HEK293 (cell line): ENCODE data around the gene C1QTNF1.

Experiments used
- GLI2 ChIP-seq: fragments of 450-650 bp; formaldehyde crosslinking; IDR thresholded peaks from 2 replicates; pipeline ENCODE4; 2017; ENCODE audit warnings: missing biosample characterization, missing genetic modification characterization, low read depth, borderline replicate concordance
- GLIS2 ChIP-seq: fragments of 450-650 bp; formaldehyde crosslinking; IDR thresholded peaks from 2 replicates; pipeline ENCODE4 v1.5.1; 2016; ENCODE audit warnings: missing biosample characterization, missing genetic modification characterization
- SCRT1 ChIP-seq: fragments of 450-650 bp; formaldehyde crosslinking; IDR thresholded peaks from 2 replicates; pipeline ENCODE4 v1.5.1; 2016; ENCODE audit warnings: missing biosample characterization, missing genetic modification characterization, borderline replicate concordance
- SP2 ChIP-seq: fragments of 450-650 bp; formaldehyde crosslinking; IDR thresholded peaks from 2 replicates; pipeline ENCODE4 v1.5.1; 2016; ENCODE audit warnings: missing biosample characterization, missing genetic modification characterization
- SP7 ChIP-seq: fragments of 450-650 bp; formaldehyde crosslinking; IDR thresholded peaks from 2 replicates; pipeline ENCODE4 v1.5.1; 2016; ENCODE audit warnings: missing biosample characterization, missing genetic modification characterization
- YY1 ChIP-seq: fragments of 450-650 bp; formaldehyde crosslinking; IDR thresholded peaks from 2 replicates; pipeline ENCODE4 v1.5.1; 2018; ENCODE audit warnings: missing biosample characterization, missing genetic modification characterization
- ZBTB1 ChIP-seq: fragments of 450-650 bp; formaldehyde crosslinking; IDR thresholded peaks from 2 replicates; pipeline ENCODE4 v1.5.1; 2016; ENCODE audit warnings: missing biosample characterization, missing genetic modification characterization
- ZBTB17 ChIP-seq: fragments of 450-650 bp; formaldehyde crosslinking; IDR thresholded peaks from 2 replicates; pipeline ENCODE4 v1.5.1; 2016; ENCODE audit warnings: missing biosample characterization, missing genetic modification characterization
- ZEB2 ChIP-seq: fragments of 450-650 bp; formaldehyde crosslinking; IDR thresholded peaks from 2 replicates; pipeline ENCODE4 v1.5.1; 2016; ENCODE audit warnings: missing biosample characterization, missing genetic modification characterization
- ZFHX2 ChIP-seq: fragments of 450-650 bp; formaldehyde crosslinking; conservative IDR thresholded peaks from 2 replicates; pipeline ENCODE4 v1.5.1; 2016; ENCODE audit warnings: missing biosample characterization, missing genetic modification characterization
- ZFP37 ChIP-seq: fragments of 450-650 bp; formaldehyde crosslinking; IDR thresholded peaks from 2 replicates; pipeline ENCODE4 v1.5.1; 2016; ENCODE audit warnings: missing biosample characterization, missing genetic modification characterization
- ZNF10 ChIP-seq: fragments of 450-650 bp; formaldehyde crosslinking; IDR thresholded peaks from 2 replicates; pipeline ENCODE4 v1.5.1; 2017; ENCODE audit warnings: missing biosample characterization, missing genetic modification characterization
- ZNF140 ChIP-seq: fragments of 450-650 bp; formaldehyde crosslinking; IDR thresholded peaks from 2 replicates; pipeline ENCODE4 v1.5.1; 2016; ENCODE audit warnings: missing biosample characterization, missing genetic modification characterization
- ZNF239 ChIP-seq: fragments of 450-650 bp; formaldehyde crosslinking; IDR thresholded peaks from 2 replicates; pipeline ENCODE4 v1.5.1; 2016; ENCODE audit warnings: missing biosample characterization, missing genetic modification characterization
- ZNF335 ChIP-seq: fragments of 450-650 bp; formaldehyde crosslinking; conservative IDR thresholded peaks from 2 replicates; pipeline ENCODE4 v1.5.1; 2016; ENCODE audit warnings: missing biosample characterization, missing genetic modification characterization
- ZNF341 ChIP-seq: fragments of 450-650 bp; formaldehyde crosslinking; IDR thresholded peaks from 2 replicates; pipeline ENCODE4; 2016; ENCODE audit warnings: low read depth, missing biosample characterization, missing genetic modification characterization
- ZNF433 ChIP-seq: fragments of 450-650 bp; formaldehyde crosslinking; IDR thresholded peaks from 2 replicates; pipeline ENCODE4 v1.5.1; 2016; ENCODE audit warnings: missing biosample characterization, missing genetic modification characterization, low read depth
- ZNF560 ChIP-seq: fragments of 450-650 bp; formaldehyde crosslinking; IDR thresholded peaks from 2 replicates; pipeline ENCODE4 v1.5.1; 2017; ENCODE audit warnings: missing biosample characterization, missing genetic modification characterization, borderline replicate concordance
- ZNF600 ChIP-seq: fragments of 450-650 bp; formaldehyde crosslinking; IDR thresholded peaks from 2 replicates; pipeline ENCODE4 v1.5.1; 2016; ENCODE audit warnings: missing biosample characterization, missing genetic modification characterization
- ZNF629 ChIP-seq: fragments of 450-650 bp; formaldehyde crosslinking; IDR thresholded peaks from 2 replicates; pipeline ENCODE4 v1.5.1; 2017; ENCODE audit warnings: missing biosample characterization, missing genetic modification characterization
- ZNF777 ChIP-seq: fragments of 450-650 bp; formaldehyde crosslinking; IDR thresholded peaks from 2 replicates; pipeline ENCODE4 v1.5.1; 2017; ENCODE audit warnings: missing biosample characterization, missing genetic modification characterization, borderline replicate concordance
- TF ChIP-seq, protein P1 (sequence below): fragments of 450-650 bp; formaldehyde crosslinking; IDR thresholded peaks from 2 replicates; pipeline ENCODE4 v1.5.1; 2016; ENCODE audit warnings: missing biosample characterization, missing genetic modification characterization
- TF ChIP-seq, protein P2 (sequence below): fragments of 450-650 bp; formaldehyde crosslinking; IDR thresholded peaks from 2 replicates; pipeline ENCODE4 v1.5.1; 2016; ENCODE audit warnings: missing biosample characterization, missing genetic modification characterization
- TF ChIP-seq, protein P3 (sequence below): fragments of 450-650 bp; formaldehyde crosslinking; IDR thresholded peaks from 2 replicates; pipeline ENCODE4 v1.5.1; 2016; ENCODE audit warnings: missing biosample characterization, missing genetic modification characterization, borderline replicate concordance
- TF ChIP-seq, protein P4 (sequence below): fragments of 450-650 bp; formaldehyde crosslinking; IDR thresholded peaks from 2 replicates; pipeline ENCODE4 v1.5.1; 2016; ENCODE audit warnings: missing biosample characterization, missing genetic modification characterization
- TF ChIP-seq, protein P5 (sequence below): sonication (generic); formaldehyde crosslinking; IDR thresholded peaks from 2 replicates; pipeline ENCODE4 v1.8.1; 2022; ENCODE audit warnings: mild to moderate bottlenecking, moderate library complexity, missing genetic modification reagents
- TF ChIP-seq, protein P6 (sequence below): fragments of 450-650 bp; formaldehyde crosslinking; IDR thresholded peaks from 2 replicates; pipeline ENCODE4 v1.5.1; 2017; ENCODE audit warnings: missing biosample characterization, missing genetic modification characterization

Gene C1QTNF1

DNA sequence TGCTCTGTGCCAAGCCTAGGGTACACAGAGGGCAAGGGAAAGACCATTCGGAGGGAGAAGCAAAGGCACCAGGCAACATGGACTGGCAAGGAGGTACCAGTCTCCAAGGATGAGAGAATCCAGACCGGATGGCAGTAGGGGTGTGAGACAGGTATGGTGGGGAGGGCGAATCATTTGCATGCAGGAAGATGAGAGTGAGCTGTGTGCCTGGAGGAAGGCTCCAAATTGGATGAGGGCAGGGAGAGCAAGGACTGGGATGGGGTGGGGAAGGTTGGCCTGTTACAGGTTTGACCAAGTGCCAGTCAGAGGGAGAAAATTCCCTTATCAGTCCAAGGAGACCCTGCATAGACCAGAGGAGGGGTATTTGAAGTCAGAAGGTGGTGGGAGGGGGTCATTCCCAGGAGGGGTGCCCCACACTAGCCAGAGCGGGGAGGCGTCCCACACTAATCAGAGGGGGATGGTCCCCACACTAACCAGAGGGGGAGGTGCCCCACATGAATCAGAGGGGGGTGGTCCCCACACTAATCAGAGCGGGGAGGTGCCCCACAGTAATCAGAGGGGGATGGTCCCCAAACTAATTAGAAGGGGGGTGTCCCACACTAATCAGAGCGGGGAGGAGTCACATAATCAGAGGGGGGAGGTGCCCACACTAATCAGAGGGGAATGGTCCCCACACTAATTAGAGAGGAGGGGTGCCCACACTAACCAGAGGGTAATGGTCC lies 15.1 kb upstream of the C1QTNF1 start (continued):
- TF ChIP-seq, protein P1, sequence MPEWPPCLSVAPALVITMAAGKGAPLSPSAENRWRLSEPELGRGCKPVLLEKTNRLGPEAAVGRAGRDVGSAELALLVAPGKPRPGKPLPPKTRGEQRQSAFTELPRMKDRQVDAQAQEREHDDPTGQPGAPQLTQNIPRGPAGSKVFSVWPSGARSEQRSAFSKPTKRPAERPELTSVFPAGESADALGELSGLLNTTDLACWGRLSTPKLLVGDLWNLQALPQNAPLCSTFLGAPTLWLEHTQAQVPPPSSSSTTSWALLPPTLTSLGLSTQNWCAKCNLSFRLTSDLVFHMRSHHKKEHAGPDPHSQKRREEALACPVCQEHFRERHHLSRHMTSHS (tag by site-specific recombination) = no peak
- peak; percentile 42; the same call in 1 of the 2 replicates for TF ChIP-seq SP7 (tag by site-specific recombination)
- TF ChIP-seq ZFP37 = no peak
- no peak for TF ChIP-seq ZNF239 (tag by site-specific recombination)
- TF ChIP-seq, protein P2, sequence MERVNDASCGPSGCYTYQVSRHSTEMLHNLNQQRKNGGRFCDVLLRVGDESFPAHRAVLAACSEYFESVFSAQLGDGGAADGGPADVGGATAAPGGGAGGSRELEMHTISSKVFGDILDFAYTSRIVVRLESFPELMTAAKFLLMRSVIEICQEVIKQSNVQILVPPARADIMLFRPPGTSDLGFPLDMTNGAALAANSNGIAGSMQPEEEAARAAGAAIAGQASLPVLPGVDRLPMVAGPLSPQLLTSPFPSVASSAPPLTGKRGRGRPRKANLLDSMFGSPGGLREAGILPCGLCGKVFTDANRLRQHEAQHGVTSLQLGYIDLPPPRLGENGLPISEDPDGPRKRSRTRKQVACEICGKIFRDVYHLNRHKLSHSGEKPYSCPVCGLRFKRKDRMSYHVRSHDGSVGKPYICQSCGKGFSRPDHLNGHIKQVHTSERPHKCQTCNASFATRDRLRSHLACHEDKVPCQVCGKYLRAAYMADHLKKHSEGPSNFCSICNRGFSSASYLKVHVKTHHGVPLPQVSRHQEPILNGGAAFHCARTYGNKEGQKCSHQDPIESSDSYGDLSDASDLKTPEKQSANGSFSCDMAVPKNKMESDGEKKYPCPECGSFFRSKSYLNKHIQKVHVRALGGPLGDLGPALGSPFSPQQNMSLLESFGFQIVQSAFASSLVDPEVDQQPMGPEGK (tag by site-specific recombination) = peak; percentile 51; the same call in 1 of the 2 replicates
- TF ChIP-seq ZNF629 (tag by site-specific recombination) = no peak
- no peak for TF ChIP-seq ZBTB1
- no peak for TF ChIP-seq ZBTB17 (tag by site-specific recombination)
- TF ChIP-seq ZNF777 = no peak
- TF ChIP-seq SP2 (tag by site-specific recombination) = no peak; the same call in 1 of the 2 replicates
- TF ChIP-seq, protein P3, sequence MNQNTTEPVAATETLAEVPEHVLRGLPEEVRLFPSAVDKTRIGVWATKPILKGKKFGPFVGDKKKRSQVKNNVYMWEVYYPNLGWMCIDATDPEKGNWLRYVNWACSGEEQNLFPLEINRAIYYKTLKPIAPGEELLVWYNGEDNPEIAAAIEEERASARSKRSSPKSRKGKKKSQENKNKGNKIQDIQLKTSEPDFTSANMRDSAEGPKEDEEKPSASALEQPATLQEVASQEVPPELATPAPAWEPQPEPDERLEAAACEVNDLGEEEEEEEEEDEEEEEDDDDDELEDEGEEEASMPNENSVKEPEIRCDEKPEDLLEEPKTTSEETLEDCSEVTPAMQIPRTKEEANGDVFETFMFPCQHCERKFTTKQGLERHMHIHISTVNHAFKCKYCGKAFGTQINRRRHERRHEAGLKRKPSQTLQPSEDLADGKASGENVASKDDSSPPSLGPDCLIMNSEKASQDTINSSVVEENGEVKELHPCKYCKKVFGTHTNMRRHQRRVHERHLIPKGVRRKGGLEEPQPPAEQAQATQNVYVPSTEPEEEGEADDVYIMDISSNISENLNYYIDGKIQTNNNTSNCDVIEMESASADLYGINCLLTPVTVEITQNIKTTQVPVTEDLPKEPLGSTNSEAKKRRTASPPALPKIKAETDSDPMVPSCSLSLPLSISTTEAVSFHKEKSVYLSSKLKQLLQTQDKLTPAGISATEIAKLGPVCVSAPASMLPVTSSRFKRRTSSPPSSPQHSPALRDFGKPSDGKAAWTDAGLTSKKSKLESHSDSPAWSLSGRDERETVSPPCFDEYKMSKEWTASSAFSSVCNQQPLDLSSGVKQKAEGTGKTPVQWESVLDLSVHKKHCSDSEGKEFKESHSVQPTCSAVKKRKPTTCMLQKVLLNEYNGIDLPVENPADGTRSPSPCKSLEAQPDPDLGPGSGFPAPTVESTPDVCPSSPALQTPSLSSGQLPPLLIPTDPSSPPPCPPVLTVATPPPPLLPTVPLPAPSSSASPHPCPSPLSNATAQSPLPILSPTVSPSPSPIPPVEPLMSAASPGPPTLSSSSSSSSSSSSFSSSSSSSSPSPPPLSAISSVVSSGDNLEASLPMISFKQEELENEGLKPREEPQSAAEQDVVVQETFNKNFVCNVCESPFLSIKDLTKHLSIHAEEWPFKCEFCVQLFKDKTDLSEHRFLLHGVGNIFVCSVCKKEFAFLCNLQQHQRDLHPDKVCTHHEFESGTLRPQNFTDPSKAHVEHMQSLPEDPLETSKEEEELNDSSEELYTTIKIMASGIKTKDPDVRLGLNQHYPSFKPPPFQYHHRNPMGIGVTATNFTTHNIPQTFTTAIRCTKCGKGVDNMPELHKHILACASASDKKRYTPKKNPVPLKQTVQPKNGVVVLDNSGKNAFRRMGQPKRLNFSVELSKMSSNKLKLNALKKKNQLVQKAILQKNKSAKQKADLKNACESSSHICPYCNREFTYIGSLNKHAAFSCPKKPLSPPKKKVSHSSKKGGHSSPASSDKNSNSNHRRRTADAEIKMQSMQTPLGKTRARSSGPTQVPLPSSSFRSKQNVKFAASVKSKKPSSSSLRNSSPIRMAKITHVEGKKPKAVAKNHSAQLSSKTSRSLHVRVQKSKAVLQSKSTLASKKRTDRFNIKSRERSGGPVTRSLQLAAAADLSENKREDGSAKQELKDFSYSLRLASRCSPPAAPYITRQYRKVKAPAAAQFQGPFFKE = no peak
- TF ChIP-seq, protein P4, sequence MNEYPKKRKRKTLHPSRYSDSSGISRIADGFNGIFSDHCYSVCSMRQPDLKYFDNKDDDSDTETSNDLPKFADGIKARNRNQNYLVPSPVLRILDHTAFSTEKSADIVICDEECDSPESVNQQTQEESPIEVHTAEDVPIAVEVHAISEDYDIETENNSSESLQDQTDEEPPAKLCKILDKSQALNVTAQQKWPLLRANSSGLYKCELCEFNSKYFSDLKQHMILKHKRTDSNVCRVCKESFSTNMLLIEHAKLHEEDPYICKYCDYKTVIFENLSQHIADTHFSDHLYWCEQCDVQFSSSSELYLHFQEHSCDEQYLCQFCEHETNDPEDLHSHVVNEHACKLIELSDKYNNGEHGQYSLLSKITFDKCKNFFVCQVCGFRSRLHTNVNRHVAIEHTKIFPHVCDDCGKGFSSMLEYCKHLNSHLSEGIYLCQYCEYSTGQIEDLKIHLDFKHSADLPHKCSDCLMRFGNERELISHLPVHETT (tag by site-specific recombination) = no peak
- 0 out of 2 replicates have a peak, but pooled peaks have one; percentile 14 for TF ChIP-seq ZFHX2 (tag by site-specific recombination)
- TF ChIP-seq ZNF560 (tag by site-specific recombination) = no peak
- TF ChIP-seq ZNF341 (tag by site-specific recombination) = no peak
- TF ChIP-seq, protein P5, sequence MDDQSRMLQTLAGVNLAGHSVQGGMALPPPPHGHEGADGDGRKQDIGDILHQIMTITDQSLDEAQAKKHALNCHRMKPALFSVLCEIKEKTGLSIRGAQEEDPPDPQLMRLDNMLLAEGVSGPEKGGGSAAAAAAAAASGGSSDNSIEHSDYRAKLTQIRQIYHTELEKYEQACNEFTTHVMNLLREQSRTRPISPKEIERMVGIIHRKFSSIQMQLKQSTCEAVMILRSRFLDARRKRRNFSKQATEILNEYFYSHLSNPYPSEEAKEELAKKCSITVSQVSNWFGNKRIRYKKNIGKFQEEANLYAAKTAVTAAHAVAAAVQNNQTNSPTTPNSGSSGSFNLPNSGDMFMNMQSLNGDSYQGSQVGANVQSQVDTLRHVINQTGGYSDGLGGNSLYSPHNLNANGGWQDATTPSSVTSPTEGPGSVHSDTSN = no peak
- 0 out of 2 replicates have a peak, but pooled peaks have one; percentile 34 for TF ChIP-seq SCRT1
- TF ChIP-seq, protein P6, sequence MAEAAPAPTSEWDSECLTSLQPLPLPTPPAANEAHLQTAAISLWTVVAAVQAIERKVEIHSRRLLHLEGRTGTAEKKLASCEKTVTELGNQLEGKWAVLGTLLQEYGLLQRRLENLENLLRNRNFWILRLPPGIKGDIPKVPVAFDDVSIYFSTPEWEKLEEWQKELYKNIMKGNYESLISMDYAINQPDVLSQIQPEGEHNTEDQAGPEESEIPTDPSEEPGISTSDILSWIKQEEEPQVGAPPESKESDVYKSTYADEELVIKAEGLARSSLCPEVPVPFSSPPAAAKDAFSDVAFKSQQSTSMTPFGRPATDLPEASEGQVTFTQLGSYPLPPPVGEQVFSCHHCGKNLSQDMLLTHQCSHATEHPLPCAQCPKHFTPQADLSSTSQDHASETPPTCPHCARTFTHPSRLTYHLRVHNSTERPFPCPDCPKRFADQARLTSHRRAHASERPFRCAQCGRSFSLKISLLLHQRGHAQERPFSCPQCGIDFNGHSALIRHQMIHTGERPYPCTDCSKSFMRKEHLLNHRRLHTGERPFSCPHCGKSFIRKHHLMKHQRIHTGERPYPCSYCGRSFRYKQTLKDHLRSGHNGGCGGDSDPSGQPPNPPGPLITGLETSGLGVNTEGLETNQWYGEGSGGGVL = no peak; the same call in 1 of the 2 replicates
- no peak for TF ChIP-seq ZEB2 (tag by site-specific recombination)
- TF ChIP-seq YY1 (tag by site-specific recombination) = no peak
- TF ChIP-seq GLIS2 (tag by site-specific recombination) = peak; percentile 64
- TF ChIP-seq ZNF10 (tag by site-specific recombination) = 0 out of 2 replicates have a peak, but pooled peaks have one; percentile 38
- no peak for TF ChIP-seq ZNF140
- TF ChIP-seq ZNF335 (tag by site-specific recombination) = no peak
- no peak for TF ChIP-seq ZNF433 (tag by site-specific recombination)
- TF ChIP-seq ZNF600 (tag by site-specific recombination) = peak; percentile 40; the same call in 1 of the 2 replicates
- TF ChIP-seq GLI2 (tag by site-specific recombination) = no peak
